HS-27A (cell line): ENCODE measurements around the gene B3GAT3.
A peak's percentile ranks its signal among the peaks of the same experiment; 100 is the strongest.
"Not testable (repeated sequence)": the region's sequence is repeated elsewhere in the genome, so short reads cannot be mapped to it uniquely, and the experiment has no call there.

Source experiments
- DNase-seq: peaks from one replicate; pipeline ENCODE4 v3.0.0-alpha.2; 2012; ENCODE audit warnings: low read depth, missing footprints

B3GAT3 gene

DNA sequence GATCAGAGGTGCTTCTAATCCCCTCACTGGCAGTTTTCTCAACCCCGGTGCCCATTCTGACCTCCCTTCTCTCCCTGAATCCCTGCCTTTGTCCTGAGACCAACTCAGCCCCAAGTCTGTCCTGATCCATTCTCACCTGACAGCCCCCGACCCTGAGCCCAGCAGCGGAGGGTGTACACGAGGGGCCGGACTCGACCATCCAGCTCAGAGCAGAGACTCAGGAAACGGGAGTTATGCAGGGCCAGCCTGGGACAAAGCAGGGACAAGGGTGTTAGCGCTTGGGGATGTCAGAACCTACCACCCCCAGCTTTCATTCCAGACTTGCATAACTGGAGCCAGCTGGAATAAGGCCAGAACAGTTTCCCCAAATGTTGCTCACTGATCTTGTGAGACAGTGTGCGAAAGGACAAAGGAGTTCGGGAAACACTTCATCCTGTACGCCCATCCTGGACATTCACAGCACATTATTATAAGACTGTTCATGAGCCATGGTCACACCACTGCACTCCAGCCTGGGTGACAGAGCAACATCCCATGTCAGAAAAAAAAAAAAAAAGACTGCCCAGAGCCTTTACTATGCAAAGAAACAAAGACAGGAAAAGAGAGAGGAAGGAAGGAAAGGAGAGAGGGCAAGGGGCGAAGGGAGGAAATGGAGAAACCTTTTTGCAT, 44.6 kb downstream of the B3GAT3 start:
- DNase-seq = no peak

GRCh38 chr11:62575837-62576236, 45.9 kb downstream of the B3GAT3 start:
- no peak for DNase-seq

GRCh38 chr11:62575156-62575555, 46.6 kb downstream of the B3GAT3 start:
- DNase-seq = no peak

GRCh38 chr11:62574363-62575071, 47.3 kb downstream of the B3GAT3 start:
- no peak for DNase-seq

GRCh38 chr11:62573592-62574362, 48.0 kb downstream of the B3GAT3 start, which contains the start of gene EEF1G:
EEF1G (minus strand) TSS chr11:62573891; CDS start chr11:62573842, 49 bp downstream.
- DNase-seq = peak; percentile 99

- no peak for DNase-seq
Measured at GRCh38 chr11:62573006-62573591, 48.7 kb downstream of the B3GAT3 start.

DNA sequence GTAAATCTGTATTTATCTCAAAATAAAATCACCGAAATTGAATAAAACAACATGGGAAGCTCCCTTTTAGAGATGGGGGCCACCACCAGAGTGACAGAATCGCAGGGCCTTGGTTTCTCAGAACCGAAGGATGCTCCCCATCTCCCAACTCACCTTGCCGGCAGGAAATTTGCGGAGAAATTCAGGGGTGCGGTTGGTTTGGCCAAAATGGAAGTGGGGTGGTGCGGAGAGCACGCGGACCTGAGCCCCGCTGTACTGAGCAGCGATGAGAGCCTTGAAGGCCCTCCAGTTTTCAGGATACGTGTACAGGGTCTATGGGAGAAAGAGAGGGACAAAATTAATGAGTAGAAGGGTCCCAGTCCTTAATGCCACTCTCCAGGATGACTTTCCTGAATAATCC, 49.4 kb downstream of the B3GAT3 start:
- no peak for DNase-seq

- DNase-seq = not testable (repeated sequence)
Measured at GRCh38 chr11:62571493-62571892, 50.3 kb downstream of the B3GAT3 start.

DNA sequence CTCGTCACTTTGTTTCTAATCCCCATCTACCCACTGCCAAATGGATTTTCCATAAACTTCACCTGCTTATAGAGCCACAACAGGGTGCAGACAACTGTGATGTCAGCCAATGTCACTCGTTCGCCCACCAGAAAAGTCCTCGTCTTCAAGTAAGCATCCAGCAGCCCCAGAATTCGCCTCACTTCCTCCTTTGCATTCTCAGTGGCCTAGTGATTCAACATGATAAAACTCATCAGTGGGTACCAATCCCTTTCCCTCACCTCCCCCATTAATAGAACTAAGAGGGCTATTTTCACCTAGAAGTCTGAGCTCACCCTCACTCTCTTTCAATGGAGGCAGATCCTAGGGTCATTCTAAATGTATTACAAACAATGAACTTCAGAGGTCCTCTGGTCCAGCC, 50.9 kb downstream of the B3GAT3 start:
- DNase-seq = not testable (repeated sequence)

GRCh38 chr11:62569611-62570010, 52.2 kb downstream of the B3GAT3 start:
- no peak for DNase-seq

DNA sequence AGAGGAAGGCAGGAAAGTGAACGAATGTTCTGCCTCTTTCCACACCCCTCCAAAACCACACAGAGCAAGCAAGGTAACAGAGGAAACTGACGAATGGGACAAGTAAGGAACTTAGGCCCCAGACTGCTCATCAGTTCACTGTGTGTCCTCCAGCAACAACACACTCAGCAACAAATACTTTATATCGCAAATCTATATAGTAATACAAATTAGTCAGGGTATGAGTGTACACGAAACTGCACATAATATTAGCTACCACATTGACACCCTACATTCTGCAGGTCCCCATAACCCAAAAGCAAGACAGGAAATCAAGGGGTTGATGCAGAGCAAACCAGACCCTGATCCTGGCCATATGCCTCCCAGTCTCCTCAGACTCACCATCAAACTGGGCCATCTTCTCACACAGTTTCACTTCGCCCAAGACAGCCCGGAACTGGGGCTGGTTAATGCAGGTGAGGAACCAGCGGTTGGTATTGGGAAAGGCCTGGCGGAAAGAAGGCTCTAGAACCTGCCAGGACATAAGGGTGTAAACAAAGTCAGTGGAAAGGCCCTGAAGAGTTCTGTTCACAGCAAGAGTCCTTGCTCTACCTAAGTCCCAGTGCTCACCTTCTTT, 54.7 kb downstream of the B3GAT3 start:
- DNase-seq = no peak

DNA sequence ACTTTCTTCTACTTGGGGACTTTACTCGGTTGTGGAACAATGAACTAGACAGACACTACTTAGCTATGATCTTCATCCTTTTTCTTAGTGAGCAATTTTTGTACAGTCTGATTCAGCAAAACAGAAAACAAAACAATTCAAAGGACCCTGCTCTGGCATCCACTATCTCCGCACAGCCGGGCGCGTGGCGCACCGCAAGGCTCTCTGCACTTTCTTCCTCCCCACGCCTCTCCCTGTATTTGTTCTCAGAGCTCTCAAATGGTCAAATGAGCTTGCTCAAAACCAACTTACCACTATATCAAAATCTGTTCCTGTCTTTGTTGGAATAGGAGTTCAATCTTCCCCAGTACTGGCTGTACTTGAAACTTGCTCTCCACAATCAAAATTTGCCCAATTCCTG, 55.5 kb downstream of the B3GAT3 start:
- DNase-seq = no peak
